Measurements from ENCODE around the gene KCNIP3. TPM values are rescaled to one million over a fixed set of nuclear protein-coding genes. Genes with fewer than 3 reads are reported as not detected.

Gene KCNIP3
- total and polyA plus RNA-seq, 9 of the 15 experiments (the other 6 are each of a cell fraction or from before 2014, with no cell fraction given), result 0.04 TPM; not detected in 8

GRCh38 chr2:95383635-95384027 lies 86.5 kb downstream of the KCNIP3 start (continued):
- no peak for TF ChIP-seq ZNF609 (CRISPR knock-in tag; IDR thresholded peaks at IDR 0.05; ENCODE audit: borderline replicate concordance)
- TF ChIP-seq E2F5 (CRISPR knock-in tag; IDR thresholded peaks at IDR 0.05), result no peak
- no peak for TF ChIP-seq TSC22D4 (tag; IDR thresholded peaks at IDR 0.05)
- no peak for TF ChIP-seq ZNF280A (IDR thresholded peaks at IDR 0.05; ENCODE audit: low read depth, partially characterized antibody)
- TF ChIP-seq SAP30 (IDR thresholded peaks at IDR 0.05; ENCODE audit: borderline replicate concordance, insufficient read depth, low read depth, low read length, poor library complexity, severe bottlenecking), result no peak
- no peak for TF ChIP-seq RNF2 (IDR thresholded peaks at IDR 0.05)

Measured in K562 (cell line).